GM19452 (cell line): Measurements from ENCODE around the gene EXOC1.
"Not testable (repeated sequence)": the region's sequence is repeated elsewhere in the genome, so short reads cannot be mapped to it uniquely, and the experiment has no call there.

Experiments
- ATAC-seq: cut with Tn5 transposase; IDR thresholded peaks from one replicate; pipeline ENCODE4 v1.9.1; 2021; ENCODE audit not compliant: unreplicated experiment

Gene EXOC1

GRCh38 chr4:55853484-55854046 is at the start of gene EXOC1:
TSS of gene EXOC1 (plus strand) at chr4:55853648. CDS start at chr4:55858324, 4,676 bp downstream.
- ATAC-seq: peak; percentile 99

GRCh38 chr4:55807556-55807955 is 45.9 kb upstream of the EXOC1 start:
- no peak for ATAC-seq

- no peak for ATAC-seq
Observed at GRCh38 chr4:55808186-55808585, 45.3 kb upstream of the EXOC1 start.

GRCh38 chr4:55808632-55809031 is 44.8 kb upstream of the EXOC1 start:
- no peak for ATAC-seq

- ATAC-seq: no peak
Observed at GRCh38 chr4:55817691-55818090, 35.8 kb upstream of the EXOC1 start.

GRCh38 chr4:55819634-55820033 is 33.8 kb upstream of the EXOC1 start, which contains the start of gene EXOC1L:
TSS of gene EXOC1L (plus strand) at chr4:55819790. CDS start at chr4:55820027, 237 bp downstream.
- ATAC-seq: no peak

GRCh38 chr4:55820279-55820678 is 33.2 kb upstream of the EXOC1 start:
- ATAC-seq: no peak

- ATAC-seq: no peak
Observed at GRCh38 chr4:55822329-55822728, 31.1 kb upstream of the EXOC1 start.

GRCh38 chr4:55824865-55825264 is 28.6 kb upstream of the EXOC1 start:
- no peak for ATAC-seq

GRCh38 chr4:55826986-55827385 is 26.5 kb upstream of the EXOC1 start:
- ATAC-seq: no peak

- no peak for ATAC-seq
Observed at GRCh38 chr4:55827582-55827981, 25.9 kb upstream of the EXOC1 start.

GRCh38 chr4:55830048-55830447 is 23.4 kb upstream of the EXOC1 start:
- no peak for ATAC-seq

- no peak for ATAC-seq
Observed at GRCh38 chr4:55830716-55831115, 22.7 kb upstream of the EXOC1 start.

- no peak for ATAC-seq
Observed at GRCh38 chr4:55834086-55834795, 19.2 kb upstream of the EXOC1 start.

- ATAC-seq: no peak
Observed at GRCh38 chr4:55837903-55838302, 15.5 kb upstream of the EXOC1 start.

GRCh38 chr4:55838356-55838755 is 15.1 kb upstream of the EXOC1 start:
- ATAC-seq: no peak

GRCh38 chr4:55838952-55839351 is 14.5 kb upstream of the EXOC1 start:
- no peak for ATAC-seq

GRCh38 chr4:55840956-55841355 is 12.5 kb upstream of the EXOC1 start:
- ATAC-seq: no peak

GRCh38 chr4:55841373-55842239 is 11.8 kb upstream of the EXOC1 start:
- ATAC-seq: not testable (repeated sequence)

- not testable (repeated sequence) for ATAC-seq
Observed at GRCh38 chr4:55842312-55842711, 11.1 kb upstream of the EXOC1 start.

GRCh38 chr4:55849724-55850123 is 3.7 kb upstream of the EXOC1 start:
- no peak for ATAC-seq

- no peak for ATAC-seq
Observed at GRCh38 chr4:55851885-55852284, 1.6 kb upstream of the EXOC1 start.
